DMS114 treated with DMSO at 0.1 percent for 48 hours (cell line): ENCODE measurements around the gene HTATIP2.
"Not testable (repeated sequence)": the region's sequence is repeated elsewhere in the genome, so short reads cannot be mapped to it uniquely, and the experiment has no call there.

Experiments
- DNase-seq: peaks from one replicate; lab custom pipeline; 2025; ENCODE audit not compliant: unreplicated experiment; lab: John Stamatoyannopoulos, UW

Gene HTATIP2

DNA sequence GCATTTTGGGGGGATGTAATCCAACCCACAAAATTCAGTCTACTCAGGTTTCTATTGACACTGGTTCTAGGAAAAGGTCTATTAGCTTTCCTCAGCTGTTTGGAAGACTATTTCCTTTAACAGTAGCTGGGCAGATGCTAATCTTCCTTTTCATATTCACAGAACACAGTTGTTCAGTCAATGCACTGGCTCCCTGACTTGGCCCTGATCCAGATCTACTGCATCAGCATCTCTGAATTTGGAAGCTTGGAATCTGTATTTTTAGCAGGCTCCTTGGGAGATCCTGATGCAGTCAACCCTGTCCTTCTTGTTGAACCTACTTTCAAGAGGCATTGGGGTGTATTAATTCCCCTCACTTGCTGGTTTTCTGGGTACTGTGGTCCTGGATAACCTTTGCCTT is 6.3 kb downstream of the HTATIP2 start:
- DNase-seq: no peak

DNA sequence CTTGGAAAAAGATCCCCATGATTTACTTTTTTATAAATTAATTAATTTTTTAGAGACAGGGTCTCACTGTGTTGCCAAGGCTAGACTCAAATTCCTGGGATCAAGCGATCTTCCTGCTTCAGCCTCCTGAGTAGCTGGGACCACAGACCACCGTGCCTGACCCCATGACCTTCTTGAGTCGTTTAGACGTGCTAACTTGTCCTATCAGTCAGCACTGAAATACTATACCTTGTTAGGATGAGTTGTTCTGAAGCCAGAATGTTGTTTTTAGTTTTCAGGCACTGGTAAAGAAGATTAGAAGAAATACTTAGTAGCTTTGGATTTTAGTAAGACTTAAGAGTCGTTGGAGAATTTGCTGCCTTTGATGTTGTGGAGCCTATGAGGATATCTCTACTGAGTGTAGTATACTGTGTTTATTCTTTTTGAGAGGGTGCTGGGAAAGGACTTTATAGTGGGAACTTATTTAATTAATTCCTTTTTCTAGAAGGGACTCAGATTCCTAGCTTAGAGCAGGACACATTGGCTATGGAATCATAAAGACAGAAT is 8.6 kb downstream of the HTATIP2 start:
- DNase-seq: no peak

DNA sequence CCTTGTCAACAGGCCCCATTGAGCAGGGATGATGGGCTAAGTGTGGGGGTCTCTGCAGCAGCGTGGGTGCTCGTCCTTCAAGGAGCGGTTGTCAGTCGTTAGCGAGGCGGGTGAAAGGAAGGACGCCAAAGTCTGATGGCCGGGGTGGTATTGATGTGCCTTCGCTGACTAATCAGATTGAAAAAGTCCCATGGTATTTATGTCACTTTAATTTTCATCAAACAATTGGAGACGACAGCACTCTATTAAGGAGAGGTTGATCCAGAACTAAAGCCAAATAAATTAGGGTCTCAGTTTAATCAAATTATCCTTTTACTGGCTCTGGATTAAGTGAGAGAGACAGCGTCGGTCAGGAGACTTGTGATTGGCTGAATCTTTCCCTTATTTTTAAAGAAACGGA is 9.6 kb downstream of the HTATIP2 start:
- DNase-seq: no peak

DNA sequence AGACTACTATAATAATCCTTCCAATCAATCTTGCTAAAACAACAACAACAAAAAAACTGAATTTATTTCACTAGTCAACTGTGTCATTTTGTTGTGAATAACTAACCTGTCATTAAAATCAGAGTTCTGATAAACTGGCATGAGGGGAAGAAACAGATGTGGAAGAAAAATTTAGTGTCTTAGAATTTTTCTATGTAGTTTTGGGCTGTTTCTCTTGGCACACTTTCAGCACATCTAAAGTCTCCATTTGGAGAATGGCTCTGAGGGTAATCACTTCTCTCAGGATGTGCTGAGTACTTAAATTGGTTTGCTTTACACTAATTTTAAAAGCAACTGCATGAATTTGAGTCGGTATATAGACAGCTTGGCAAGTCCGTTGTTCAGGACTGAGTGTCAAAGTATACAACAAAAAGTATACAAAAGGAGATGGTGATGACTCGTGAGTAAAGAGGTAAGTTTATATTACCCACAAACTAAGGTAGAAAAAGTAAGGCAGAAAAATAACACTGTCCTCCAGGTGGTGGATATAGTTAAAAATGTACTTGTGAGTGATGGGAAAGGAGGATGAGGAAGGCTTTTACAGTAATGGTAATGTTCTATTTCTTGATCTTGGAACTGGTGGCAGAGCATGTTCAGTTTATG is 10.2 kb downstream of the HTATIP2 start:
- DNase-seq: no peak

DNA sequence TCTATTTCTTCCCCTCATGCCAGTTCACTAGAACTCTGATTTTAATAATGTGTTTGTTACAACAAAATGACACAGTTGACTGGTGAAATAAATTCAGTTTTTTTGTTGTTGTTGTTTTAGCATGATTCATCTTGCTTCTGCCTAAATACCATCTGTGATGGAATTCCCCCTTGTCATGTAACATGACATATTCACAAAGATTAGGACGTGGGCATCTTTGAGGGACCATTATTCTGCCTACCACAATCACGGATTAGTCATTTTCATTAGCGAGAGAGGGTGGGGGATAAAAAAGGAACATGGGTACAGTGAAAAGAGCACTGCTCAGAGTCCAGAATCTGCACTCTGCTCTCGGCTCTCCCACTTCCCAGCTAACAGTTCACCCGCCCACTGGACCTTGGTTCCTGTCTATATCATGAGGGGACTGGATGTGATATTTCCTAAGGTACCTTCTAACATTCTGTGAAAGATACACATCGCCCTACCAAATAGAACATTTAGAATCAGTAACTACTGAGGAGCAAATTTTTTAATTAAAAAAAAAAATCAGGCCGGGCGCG is 11.3 kb downstream of the HTATIP2 start:
- no peak for DNase-seq

DNA sequence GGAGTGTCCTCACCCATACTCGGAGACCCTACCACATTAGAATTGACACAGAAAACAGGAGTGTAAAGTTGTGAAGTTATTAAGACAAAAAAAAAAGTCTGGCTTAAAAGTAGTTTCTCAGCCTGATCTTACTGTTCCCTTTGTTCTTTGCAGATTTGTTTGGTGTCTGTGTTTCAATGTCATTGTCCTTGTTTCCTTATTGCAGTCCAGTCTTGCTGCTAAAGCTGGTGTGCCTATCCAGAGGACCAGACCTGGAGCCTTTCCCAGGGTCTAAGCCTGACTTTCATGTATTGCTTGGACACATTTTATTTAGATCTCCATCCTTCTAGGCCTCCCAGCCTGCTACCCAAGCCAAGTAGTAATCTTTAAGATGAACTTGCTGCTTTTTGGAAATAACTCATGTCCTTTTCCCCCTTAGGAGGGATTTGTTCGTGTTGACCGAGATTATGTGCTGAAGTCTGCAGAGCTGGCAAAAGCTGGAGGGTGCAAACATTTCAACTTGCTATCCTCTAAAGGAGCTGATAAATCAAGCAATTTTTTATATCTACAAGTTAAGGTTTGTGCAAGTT is 12.7 kb downstream of the HTATIP2 start:
- DNase-seq: no peak

DNA sequence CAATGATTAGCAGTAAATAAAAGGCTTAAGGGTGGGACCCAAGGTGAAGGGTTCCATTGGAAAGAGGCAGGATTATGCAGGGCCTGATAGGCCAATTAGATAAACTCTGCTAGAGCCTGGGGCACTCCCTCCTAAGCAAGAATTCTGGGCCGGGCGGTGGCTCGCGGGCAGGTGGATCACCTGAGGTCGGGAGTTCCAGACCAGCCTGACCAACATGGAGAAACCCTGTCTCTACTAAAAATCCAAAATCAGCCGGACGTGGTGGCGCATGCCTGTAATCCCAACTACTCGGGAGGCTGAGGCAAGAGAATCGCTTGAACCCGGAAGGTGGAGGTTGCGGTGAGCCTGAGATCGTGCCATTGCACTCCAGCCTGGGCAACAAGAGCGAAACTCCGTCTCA is 22.5 kb downstream of the HTATIP2 start:
- DNase-seq: not testable (repeated sequence)

DNA sequence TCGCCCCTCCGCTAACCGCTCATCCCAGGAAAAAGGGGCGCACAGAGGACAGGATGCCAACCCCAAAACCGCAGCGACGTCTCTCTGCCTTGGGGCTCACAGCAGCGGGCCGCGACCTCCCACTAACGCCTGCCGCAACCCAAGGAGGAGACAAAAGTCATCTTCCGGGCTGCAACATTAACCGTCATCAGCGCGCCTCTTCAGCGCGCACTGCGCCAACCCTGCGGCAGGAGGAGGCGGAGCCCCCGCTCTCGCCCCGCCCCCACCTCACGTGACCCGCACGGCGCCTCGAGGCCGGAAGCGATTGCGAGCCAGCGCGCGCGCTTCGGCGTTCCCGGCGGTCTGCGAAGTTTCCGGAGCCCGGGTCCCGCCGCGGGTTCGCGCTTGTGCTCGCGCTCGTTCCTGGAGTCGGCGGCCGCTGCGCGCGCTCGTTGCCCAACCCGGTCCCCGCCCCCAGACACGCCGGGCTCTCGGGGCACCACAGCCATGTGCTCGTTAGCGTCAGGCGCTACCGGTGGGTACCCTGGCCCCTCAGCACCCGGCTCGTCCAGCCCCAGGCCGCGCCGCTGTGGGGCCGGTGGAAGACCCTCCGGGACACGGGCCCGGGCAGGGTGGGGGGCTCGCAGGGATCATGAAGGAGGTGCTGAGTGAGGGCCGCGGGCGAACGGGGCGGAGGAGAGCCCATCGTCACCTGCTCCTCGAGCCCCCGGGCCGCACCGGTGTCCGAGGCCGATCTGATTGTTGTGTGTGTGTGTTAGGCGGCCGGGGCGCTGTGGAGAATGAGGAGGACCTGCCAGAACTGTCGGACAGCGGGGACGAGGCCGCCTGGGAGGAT is 24.0 kb downstream of the HTATIP2 start, which contains the start of gene PRMT3:
Gene PRMT3 (plus strand): TSS at position 456 of the 835 bp plus-strand sequence. CDS start 31 bp downstream, at position 487.
- DNase-seq: peak; percentile 63

DNA sequence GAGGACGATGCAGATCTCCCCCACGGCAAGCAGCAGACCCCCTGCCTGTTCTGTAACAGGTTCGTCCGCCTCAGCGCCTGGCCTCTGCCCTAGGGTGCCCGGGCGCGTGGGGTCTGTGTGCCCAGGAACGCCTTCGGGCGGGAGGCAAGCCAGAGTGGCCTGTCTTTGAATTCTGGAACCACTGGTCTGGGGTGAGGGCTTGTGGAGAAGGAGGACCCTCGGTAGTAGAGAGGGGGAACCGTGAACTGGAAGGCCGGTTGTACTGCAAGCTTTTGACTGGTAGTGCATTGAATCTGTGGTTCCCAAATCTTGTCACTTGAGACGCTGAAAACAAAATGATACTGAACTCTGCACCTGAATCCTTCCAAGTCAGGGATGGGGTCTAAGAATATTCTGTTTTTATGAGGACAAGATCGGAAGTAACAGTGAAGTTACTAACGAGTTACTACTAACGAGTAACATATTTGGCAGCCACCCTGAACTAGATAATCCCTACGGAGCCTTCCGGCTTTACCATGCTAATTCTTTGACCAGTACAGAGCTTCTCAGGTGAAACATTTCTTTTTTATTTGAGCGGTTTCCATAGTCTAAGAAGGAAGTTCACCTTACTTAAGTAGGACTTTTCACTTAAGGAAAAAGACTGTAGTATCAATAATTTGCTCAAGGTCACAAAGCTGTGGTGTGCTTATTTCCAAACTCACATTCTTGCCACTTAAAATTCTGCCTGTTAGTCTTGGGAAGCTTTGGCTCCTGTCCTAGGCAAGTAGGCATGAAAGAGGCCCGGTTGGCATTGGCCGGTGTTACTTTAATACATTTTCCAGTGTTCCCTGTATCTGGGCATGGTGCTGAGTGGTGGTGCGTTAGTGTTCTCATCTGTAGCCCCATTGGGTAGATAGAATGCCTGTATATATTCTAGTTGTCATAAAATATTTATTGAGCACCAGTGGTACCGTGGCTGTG is 24.9 kb downstream of the HTATIP2 start:
- DNase-seq: no peak

DNA sequence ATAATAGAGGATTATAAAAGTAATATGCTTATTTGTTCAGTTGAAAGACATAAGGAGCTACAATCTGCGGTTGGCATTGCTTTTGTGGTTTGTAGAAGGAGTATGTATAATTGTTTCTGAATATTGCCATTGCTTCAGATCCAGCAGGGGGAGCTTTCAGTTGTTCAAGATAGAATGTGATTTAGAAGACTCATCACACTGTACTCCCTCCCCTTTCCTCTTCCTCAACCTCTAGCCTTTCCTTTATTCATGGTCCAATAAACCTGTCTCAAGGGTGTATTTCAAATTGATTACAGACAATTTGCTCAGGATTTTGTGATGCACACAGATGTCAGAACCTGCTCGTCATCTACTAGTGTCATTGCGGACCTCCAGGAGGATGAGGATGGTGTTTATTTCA is 33.8 kb downstream of the HTATIP2 start:
- peak; percentile 28 for DNase-seq

DNA sequence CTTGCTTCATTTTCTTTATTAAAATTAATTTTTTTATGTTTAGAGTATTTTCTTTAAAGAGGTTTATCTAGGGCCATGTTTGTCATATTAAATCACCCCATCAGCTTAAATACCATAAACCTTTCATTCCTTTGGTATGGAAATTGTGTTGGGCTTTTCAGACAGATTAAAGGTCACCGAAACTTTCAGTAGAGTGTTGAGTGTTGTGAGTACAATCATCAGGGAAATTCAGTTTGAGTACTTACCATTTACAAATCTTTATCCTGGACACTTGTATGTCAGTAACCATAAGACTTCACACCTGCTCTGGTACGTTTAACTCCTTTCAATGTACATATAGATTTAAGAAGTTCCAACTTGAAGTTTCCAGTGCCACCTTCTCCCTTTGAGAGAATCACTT is 36.0 kb downstream of the HTATIP2 start:
- no peak for DNase-seq

DNA sequence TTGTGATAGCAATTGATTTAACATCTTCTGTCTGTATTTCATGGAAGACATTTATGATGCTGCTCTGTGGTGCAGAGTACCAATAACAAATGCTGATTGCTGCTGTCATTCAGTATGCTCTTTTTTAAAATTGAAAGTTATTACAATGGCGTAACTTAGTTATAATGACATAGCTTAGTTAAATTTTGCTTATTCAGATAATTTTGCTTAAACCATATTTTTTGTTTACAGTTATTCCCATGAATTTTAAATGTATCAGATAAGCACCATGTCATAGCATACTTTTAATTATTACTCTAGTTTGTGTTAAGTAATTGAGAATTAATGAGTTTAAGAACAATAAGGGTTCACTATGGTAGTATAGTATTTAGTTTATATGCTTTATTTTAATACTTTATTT is 39.5 kb downstream of the HTATIP2 start:
- DNase-seq: no peak

DNA sequence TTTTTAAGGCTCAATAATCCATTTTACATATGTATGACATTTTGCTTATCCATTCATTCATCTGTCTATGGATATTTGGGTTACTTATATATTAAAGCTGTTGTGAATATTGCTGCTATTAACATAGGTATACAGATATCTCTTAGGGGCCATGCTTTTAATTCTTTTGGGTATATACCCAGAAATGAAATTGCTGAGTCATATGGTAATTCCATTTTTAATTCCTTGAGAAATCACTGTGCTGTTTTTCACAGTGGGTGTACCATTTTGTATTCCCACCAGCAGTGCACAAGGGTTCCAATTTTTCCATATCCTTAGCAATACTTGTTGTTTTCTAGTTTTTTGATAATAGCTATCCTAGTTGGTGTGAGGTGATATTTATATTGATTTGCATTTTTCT is 43.0 kb downstream of the HTATIP2 start:
- no peak for DNase-seq

DNA sequence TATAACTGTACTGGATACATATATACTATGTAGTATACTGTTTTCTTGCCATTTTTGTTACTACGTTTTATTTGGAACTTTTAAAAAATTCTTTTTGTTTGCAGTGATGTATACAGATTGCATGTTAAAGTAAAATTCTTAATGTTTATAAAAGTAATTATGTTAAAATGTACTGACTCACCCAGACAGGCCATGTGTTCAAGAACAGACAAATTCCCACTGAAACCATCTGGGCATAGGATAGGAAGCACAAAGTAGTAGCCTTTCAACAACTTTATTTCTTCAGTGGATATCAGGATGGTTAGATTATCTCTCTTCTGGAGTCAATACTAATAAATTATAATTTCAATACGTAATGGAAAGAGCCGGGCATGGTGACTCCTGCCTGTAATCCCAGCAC is 43.8 kb downstream of the HTATIP2 start:
- no peak for DNase-seq

DNA sequence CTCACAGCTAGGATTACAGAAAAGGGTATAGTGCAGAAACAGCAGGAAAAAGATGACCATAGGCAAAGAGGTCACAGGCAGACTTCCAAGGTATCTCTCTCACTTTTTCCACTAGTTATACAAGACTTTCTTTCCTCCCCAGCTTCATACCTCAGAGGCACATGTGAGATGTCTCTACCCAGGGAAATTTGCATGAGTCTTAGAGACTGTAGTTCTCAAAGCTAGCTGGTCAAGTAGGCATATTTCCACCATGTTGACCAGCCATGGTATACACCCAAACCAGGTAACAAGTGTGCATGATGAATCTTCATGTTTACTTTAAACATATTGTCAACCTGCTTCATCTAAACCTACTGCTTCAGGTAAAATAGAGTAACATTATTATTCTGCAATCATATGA is 51.9 kb downstream of the HTATIP2 start:
- no peak for DNase-seq

DNA sequence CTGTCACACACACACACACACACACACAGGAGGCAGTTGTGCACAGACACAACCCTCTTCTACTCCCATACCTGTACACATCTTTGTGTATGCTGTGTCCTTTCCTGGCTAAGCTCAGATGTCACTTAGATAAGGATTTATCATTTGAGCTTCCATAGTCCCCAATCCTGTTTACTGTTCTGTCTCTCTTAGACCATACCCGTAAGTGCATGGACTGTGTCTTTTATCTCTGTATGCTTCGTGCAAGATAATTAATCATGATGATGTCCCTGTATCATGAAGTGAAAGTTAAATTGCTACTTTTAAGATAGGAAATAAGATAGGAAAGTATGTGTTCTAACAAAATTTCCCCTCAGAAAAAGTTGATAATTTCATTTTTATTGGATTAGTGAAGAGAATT is 54.3 kb downstream of the HTATIP2 start:
- no peak for DNase-seq

DNA sequence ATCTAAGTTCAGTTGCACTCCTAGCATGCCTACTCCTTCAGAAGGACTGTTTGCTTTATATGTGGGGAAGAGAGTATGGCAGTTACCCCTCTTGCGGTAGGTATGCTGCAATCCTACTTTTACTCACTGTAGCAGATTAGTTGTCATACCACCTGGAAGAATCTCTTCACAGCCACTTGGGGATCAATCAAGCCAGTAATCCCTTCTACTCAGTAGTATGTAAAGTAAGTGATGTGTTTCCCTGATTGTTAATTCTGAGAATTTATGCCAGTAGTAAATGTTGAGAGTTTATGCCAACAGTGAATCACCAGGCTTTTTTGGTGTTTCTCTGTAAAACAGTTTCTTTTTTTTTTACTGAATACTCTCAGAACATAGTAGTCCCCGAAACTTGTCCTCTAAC is 58.4 kb downstream of the HTATIP2 start:
- no peak for DNase-seq

DNA sequence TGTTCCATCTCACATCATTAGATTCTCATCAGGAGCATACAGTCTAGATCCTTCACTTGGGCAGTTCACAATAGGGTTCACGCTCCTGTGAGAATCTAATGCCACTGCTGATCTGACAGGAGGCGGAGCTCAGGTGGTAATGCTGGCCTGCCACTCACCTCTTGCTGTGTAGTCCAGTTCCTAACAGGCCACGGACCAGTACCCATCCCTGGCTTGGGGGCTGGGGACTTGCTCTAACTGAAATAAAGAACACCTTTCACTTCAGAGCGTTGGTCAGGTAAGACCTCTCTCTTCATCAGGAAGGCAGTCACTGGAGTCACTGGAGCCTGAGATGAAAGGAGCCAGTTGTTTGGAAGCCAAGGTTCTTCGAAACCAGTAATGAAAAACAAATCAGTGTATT is 65.7 kb downstream of the HTATIP2 start:
- DNase-seq: no peak
